Gastroesophageal sphincter (tissue), 3 donors: ENCODE results near the gene MYOZ3.

ENCODE experiments used
- CTCF ChIP-seq, 4 experiments: fragments of 200-600 bp in 2 of 4; fragments of 450-650 bp in 2 of 4; sonication (generic) in 1 of 4; IDR thresholded peaks; one replicate each; pipeline ENCODE4 v1.5.1; 2017 to 2019; ENCODE audit warnings: antibody characterized with exemption in 4 of 4, mild to moderate bottlenecking in 2 of 4, moderate library complexity in 2 of 4
- EP300 ChIP-seq: sonication (generic); formaldehyde crosslinking; IDR thresholded peaks from one replicate; pipeline ENCODE4 v1.6.1; 2017; ENCODE audit warnings: antibody characterized with exemption, mild to moderate bottlenecking
- POLR2A ChIP-seq, 2 donors: fragments of 450-650 bp; IDR thresholded peaks; one replicate each; pipeline ENCODE4 v1.6.1; 2017; ENCODE audit warnings: antibody characterized with exemption in 2 of 2, mild to moderate bottlenecking in 2 of 2, moderate library complexity in 1 of 2
- POLR2AphosphoS5 ChIP-seq: sonication (generic); formaldehyde crosslinking; IDR thresholded peaks from one replicate; pipeline ENCODE4 v1.6.1; 2017; ENCODE audit warnings: antibody characterized with exemption

GRCh38 chr5:150650021-150651006 is 10.7 kb upstream of the MYOZ3 start:
- no peak for TF ChIP-seq POLR2A (IDR thresholded peaks at IDR 0.05)
- TF ChIP-seq CTCF (IDR thresholded peaks at IDR 0.05): no peak
- no peak for TF ChIP-seq POLR2AphosphoS5
- TF ChIP-seq EP300: no peak
